Liver (tissue), 9 donors: ENCODE data around the gene IQCE. TPM values are rescaled to one million over a fixed set of nuclear protein-coding genes. Genes with fewer than 3 reads are reported as not detected.

ENCODE experiments used
- DNase-seq: peaks from one replicate; pipeline ENCODE4 v3.0.0-alpha.2; 2017; ENCODE audit warnings: low spot score
- H3K27ac ChIP-seq, 2 donors: one replicate each; pipeline ENCODE4 v1.7.0; 2013; ENCODE audit warnings: inconsistent platforms in 2 of 2, low read length in 2 of 2, control low read depth in 1 of 2, low read depth in 1 of 2, mild to moderate bottlenecking in 1 of 2
- H3K27me3 ChIP-seq, 4 donors: one replicate each; pipeline versions ENCODE4 v1.6.1 to v1.7.0; 2013; ENCODE audit warnings: low read length in 3 of 4, inconsistent platforms in 1 of 4, mild to moderate bottlenecking in 1 of 4, moderate library complexity in 1 of 4; ENCODE audit not compliant: control insufficient read depth in 4 of 4, insufficient read depth in 4 of 4
- H3K36me3 ChIP-seq, 4 donors: one replicate each; pipeline versions ENCODE4 v1.6.1 to v1.7.0; 2013; ENCODE audit warnings: low read length in 3 of 4, mild to moderate bottlenecking in 3 of 4, low read depth in 1 of 4, moderate library complexity in 1 of 4; ENCODE audit not compliant: control insufficient read depth in 4 of 4, insufficient read depth in 3 of 4
- H3K4me1 ChIP-seq, 4 donors: one replicate each; pipeline versions ENCODE4 v1.6.1 to v1.7.0; 2013; ENCODE audit warnings: low read length in 3 of 4, mild to moderate bottlenecking in 3 of 4, moderate library complexity in 1 of 4; ENCODE audit not compliant: control insufficient read depth in 4 of 4, insufficient read depth in 4 of 4
- H3K4me3 ChIP-seq, 3 donors: one replicate each; pipeline versions ENCODE4 v1.6.1 to v1.7.0; 2013; ENCODE audit warnings: low read length in 3 of 3, control low read depth in 1 of 3, low read depth in 1 of 3, mild to moderate bottlenecking in 1 of 3
- H3K9ac ChIP-seq, 2 donors: one replicate each; pipeline ENCODE4 v1.7.0; 2013; ENCODE audit warnings: low read length in 2 of 2, mild to moderate bottlenecking in 2 of 2, moderate library complexity in 2 of 2, control low read depth in 1 of 2, low read depth in 1 of 2
- H3K9me3 ChIP-seq, 4 donors: one replicate each; pipeline versions ENCODE4 v1.6.1 to v1.7.0; 2013; ENCODE audit warnings: low read length in 3 of 4; ENCODE audit not compliant: control insufficient read depth in 4 of 4
- ATF3 ChIP-seq: IDR thresholded peaks from 2 replicates; pipeline ENCODE4 v1.6.1; 2016; ENCODE audit warnings: antibody characterized with exemption
- EGR1 ChIP-seq, 2 donors: IDR thresholded peaks; 2 replicates each; pipeline ENCODE4 v1.6.1; 2016 to 2018; ENCODE audit warnings: antibody characterized with exemption in 2 of 2, low read depth in 2 of 2
- FOXA1 ChIP-seq: IDR thresholded peaks from 2 replicates; pipeline ENCODE4 v1.6.1; 2016; ENCODE audit warnings: antibody characterized with exemption
- FOXA2 ChIP-seq: IDR thresholded peaks from 2 replicates; pipeline ENCODE4 v1.6.1; 2016; ENCODE audit warnings: antibody characterized with exemption
- GABPA ChIP-seq, 2 donors: IDR thresholded peaks in 1 of 2; conservative IDR thresholded peaks in 1 of 2; 2 replicates each; pipeline ENCODE4 v1.6.1; 2016; ENCODE audit warnings: antibody characterized with exemption in 2 of 2, mild to moderate bottlenecking in 1 of 2, moderate library complexity in 1 of 2
- HNF4A ChIP-seq, 2 donors: conservative IDR thresholded peaks; 2 replicates each; pipeline ENCODE4 v1.6.1; 2016; ENCODE audit warnings: antibody characterized with exemption in 2 of 2, mild to moderate bottlenecking in 2 of 2
- HNF4G ChIP-seq: IDR thresholded peaks from 2 replicates; pipeline ENCODE4 v1.6.1; 2016; ENCODE audit warnings: antibody characterized with exemption
- JUND ChIP-seq, 2 donors: IDR thresholded peaks; 2 replicates each; pipeline ENCODE4 v1.6.1; 2016; ENCODE audit warnings: antibody characterized with exemption in 2 of 2
- NR2F2 ChIP-seq: IDR thresholded peaks from 2 replicates; pipeline ENCODE4 v1.6.1; 2016; ENCODE audit warnings: antibody characterized with exemption
- RAD21 ChIP-seq, 2 donors: IDR thresholded peaks; 2 replicates each; pipeline ENCODE4 v1.6.1; 2016; ENCODE audit warnings: antibody characterized with exemption in 2 of 2, mild to moderate bottlenecking in 2 of 2
- REST ChIP-seq: IDR thresholded peaks from 2 replicates; pipeline ENCODE4 v1.6.1; 2016; ENCODE audit warnings: antibody characterized with exemption, mild to moderate bottlenecking
- RXRA ChIP-seq, 2 donors: IDR thresholded peaks; 2 replicates each; pipeline ENCODE4 v1.6.1; 2017 to 2018; ENCODE audit warnings: antibody characterized with exemption in 2 of 2, mild to moderate bottlenecking in 1 of 2
- SP1 ChIP-seq: IDR thresholded peaks from 2 replicates; pipeline ENCODE4 v1.6.1; 2018; ENCODE audit warnings: antibody characterized with exemption, mild to moderate bottlenecking
- TAF1 ChIP-seq: conservative IDR thresholded peaks from 2 replicates; pipeline ENCODE4 v1.6.1; 2016; ENCODE audit warnings: antibody characterized with exemption, mild to moderate bottlenecking
- YY1 ChIP-seq: IDR thresholded peaks from 2 replicates; pipeline ENCODE4 v1.6.1; 2016; ENCODE audit warnings: antibody characterized with exemption, mild to moderate bottlenecking
- WGBS: extraction: QIAGEN DNeasy Blood & Tissue Kit; methylation state at CpG from one replicate; pipeline ENCODE4 v1.1.7; 2013; 5-methylcytosine and 5-hydroxymethylcytosine counted together
- polyA plus RNA-seq, 2 donors: library from polyadenylated mRNA; stranded (reverse) in 1 of 2; unstranded in 1 of 2; fragments of 200-250 nt in 1 of 2; fragments of >200 nt in 1 of 2; fragmentation: Nextera tagmentation in 1 of 2; extraction: Ambion mirVana in 1 of 2; gene quantifications; one replicate each; pipeline versions ENCODE4 v1.2.1 to v1.2.3, GENCODE V29; 2013 to 2015
- total RNA-seq, 2 donors: library from RNA; depleted of rRNA; stranded (reverse); fragments of >200 nt; gene quantifications; one replicate each; pipeline ENCODE4 v1.2.3, GENCODE V29; 2014
- TF ChIP-seq, protein P1 (sequence below): fragments of 150-350 bp; IDR thresholded peaks from 2 replicates; pipeline ENCODE4 v1.5.1; 2017; ENCODE audit warnings: improper control_type of control experiment, low read depth, low read length; ENCODE audit not compliant: missing input control
- TF ChIP-seq, protein P2 (sequence below): IDR thresholded peaks from 2 replicates; pipeline ENCODE4 v1.6.1; 2016; ENCODE audit warnings: antibody characterized with exemption
- TF ChIP-seq, protein P3 (sequence below): IDR thresholded peaks from 2 replicates; pipeline ENCODE4 v1.6.1; 2016; ENCODE audit warnings: antibody characterized with exemption
- donor health status: healthy.
- donor health status: healthy.
- donor health status: healthy.
- donor health status: healthy.
- donor health status: healthy.

The IQCE gene
- total and polyA plus RNA-seq, 4 donors = 2.1 to 5.9 (median 3.6) TPM

DNA sequence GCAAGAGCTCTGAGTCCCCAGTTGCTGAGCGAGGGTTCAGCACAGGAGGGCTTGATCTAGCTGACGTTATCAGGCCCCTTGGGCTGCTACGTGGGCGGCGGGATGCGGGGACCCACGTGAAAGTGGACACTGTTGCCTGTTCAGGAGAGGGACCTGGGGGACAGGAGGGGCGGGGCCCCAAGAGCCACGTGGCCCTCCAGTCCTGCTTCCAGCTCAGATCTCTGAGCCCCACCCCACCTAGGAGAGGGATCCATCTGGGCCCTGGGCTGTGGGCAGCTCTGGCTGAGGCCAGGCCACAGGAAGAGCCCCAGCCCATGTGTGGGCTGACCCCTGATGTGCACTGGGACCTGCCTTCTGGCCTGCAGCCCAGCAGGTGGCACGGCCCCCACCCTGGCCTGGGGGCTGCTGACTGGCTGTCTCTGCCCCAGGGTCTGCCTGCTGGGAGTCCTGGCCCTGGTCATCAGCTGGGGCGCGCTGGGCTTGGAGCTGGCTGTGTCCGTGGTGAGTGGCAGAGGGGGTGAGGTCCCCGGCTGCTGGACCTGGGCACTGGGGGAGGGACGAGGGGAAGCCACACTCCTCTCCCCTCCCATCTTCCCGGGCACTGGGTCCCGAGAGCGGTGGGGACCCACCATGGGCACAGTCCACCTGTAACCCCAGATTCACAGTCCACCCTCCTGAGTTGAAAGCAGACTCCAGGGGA is 90.5 kb downstream of the IQCE start:
- TF ChIP-seq HNF4G (no peak), SP1 (no peak), GABPA (IDR thresholded peaks at IDR 0.05 in 1 of 2, conservative IDR thresholded peaks at IDR 0.05 in 1 of 2) (no peak), YY1 (no peak), TAF1 (no peak), NR2F2 (no peak), ATF3 (no peak), FOXA2 (no peak), FOXA1 (no peak), JUND (IDR thresholded peaks at IDR 0.05) (no peak), RXRA (IDR thresholded peaks at IDR 0.05) (no peak), RAD21 (IDR thresholded peaks at IDR 0.05) (no peak), HNF4A (conservative IDR thresholded peaks at IDR 0.05) (no peak), EGR1 (IDR thresholded peaks at IDR 0.05; ENCODE audit: low read depth in 2 of 2) (no peak), REST (no peak)
- TF ChIP-seq, protein P1, sequence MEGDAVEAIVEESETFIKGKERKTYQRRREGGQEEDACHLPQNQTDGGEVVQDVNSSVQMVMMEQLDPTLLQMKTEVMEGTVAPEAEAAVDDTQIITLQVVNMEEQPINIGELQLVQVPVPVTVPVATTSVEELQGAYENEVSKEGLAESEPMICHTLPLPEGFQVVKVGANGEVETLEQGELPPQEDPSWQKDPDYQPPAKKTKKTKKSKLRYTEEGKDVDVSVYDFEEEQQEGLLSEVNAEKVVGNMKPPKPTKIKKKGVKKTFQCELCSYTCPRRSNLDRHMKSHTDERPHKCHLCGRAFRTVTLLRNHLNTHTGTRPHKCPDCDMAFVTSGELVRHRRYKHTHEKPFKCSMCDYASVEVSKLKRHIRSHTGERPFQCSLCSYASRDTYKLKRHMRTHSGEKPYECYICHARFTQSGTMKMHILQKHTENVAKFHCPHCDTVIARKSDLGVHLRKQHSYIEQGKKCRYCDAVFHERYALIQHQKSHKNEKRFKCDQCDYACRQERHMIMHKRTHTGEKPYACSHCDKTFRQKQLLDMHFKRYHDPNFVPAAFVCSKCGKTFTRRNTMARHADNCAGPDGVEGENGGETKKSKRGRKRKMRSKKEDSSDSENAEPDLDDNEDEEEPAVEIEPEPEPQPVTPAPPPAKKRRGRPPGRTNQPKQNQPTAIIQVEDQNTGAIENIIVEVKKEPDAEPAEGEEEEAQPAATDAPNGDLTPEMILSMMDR = no peak
- TF ChIP-seq, protein P2, sequence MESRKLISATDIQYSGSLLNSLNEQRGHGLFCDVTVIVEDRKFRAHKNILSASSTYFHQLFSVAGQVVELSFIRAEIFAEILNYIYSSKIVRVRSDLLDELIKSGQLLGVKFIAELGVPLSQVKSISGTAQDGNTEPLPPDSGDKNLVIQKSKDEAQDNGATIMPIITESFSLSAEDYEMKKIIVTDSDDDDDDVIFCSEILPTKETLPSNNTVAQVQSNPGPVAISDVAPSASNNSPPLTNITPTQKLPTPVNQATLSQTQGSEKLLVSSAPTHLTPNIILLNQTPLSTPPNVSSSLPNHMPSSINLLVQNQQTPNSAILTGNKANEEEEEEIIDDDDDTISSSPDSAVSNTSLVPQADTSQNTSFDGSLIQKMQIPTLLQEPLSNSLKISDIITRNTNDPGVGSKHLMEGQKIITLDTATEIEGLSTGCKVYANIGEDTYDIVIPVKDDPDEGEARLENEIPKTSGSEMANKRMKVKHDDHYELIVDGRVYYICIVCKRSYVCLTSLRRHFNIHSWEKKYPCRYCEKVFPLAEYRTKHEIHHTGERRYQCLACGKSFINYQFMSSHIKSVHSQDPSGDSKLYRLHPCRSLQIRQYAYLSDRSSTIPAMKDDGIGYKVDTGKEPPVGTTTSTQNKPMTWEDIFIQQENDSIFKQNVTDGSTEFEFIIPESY = no peak
- TF ChIP-seq, protein P3, sequence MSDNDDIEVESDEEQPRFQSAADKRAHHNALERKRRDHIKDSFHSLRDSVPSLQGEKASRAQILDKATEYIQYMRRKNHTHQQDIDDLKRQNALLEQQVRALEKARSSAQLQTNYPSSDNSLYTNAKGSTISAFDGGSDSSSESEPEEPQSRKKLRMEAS = no peak
- H3K4me1 ChIP-seq = peaks cover 0 to 7% (median 4%) of the 10 kb centered on the region in 4 donors
- peaks cover 0 to 16% (median 8%) of the 10 kb centered on the region in 4 donors for H3K36me3 ChIP-seq
- H3K9ac ChIP-seq = no peak overlapping the region
- H3K9me3 ChIP-seq = no peaks in the 10 kb centered on the region
- WGBS = 93% methylated on average over 18 of the region's 18 CpGs
- DNase-seq = no peak
- H3K4me3 ChIP-seq = no peak overlapping the region
- no peaks in the 10 kb centered on the region for H3K27me3 ChIP-seq
- no peak overlapping the region for H3K27ac ChIP-seq
